Epithelial cell of prostate (primary cell): ENCODE measurements around the gene KIAA1549.
"Not testable (repeated sequence)": the region's sequence is repeated elsewhere in the genome, so short reads cannot be mapped to it uniquely, and the experiment has no call there.

Source experiments
- DNase-seq: peaks from one replicate; pipeline ENCODE4 v3.0.0-alpha.2; 2011; ENCODE audit warnings: low read depth, low spot score
- H3K27ac ChIP-seq: fragments of 450-650 bp; 2 replicates; pipeline ENCODE4 v1.5.1; 2017; ENCODE audit warnings: mild to moderate bottlenecking

The KIAA1549 gene

GRCh38 chr7:138981332-138982203, at the start of gene KIAA1549:
Gene KIAA1549 (minus strand): TSS chr7:138981389. CDS start chr7:138981269, 120 bp downstream.
- H3K27ac ChIP-seq = no peak within 1 kb of the TSS
- no peak for DNase-seq

- DNase-seq = no peak
- H3K27ac ChIP-seq = no peak overlapping the region
Measured at GRCh38 chr7:139029353-139029752, 48.2 kb upstream of the KIAA1549 start.

- no peak overlapping the region for H3K27ac ChIP-seq
- DNase-seq = no peak
Measured at GRCh38 chr7:139026551-139026950, 45.4 kb upstream of the KIAA1549 start.

GRCh38 chr7:139025861-139026260, 44.7 kb upstream of the KIAA1549 start:
- H3K27ac ChIP-seq, DNase-seq: not testable (repeated sequence)

GRCh38 chr7:139023076-139023475, 41.9 kb upstream of the KIAA1549 start:
- no peak for DNase-seq
- H3K27ac ChIP-seq = no peak overlapping the region

- no peak overlapping the region for H3K27ac ChIP-seq
- no peak for DNase-seq
Measured at GRCh38 chr7:139022286-139022685, 41.1 kb upstream of the KIAA1549 start.

- H3K27ac ChIP-seq = no peak overlapping the region
Measured at GRCh38 chr7:139018910-139019309, 37.7 kb upstream of the KIAA1549 start.

GRCh38 chr7:139016931-139017511, 35.8 kb upstream of the KIAA1549 start:
- no peak for DNase-seq
- no peak overlapping the region for H3K27ac ChIP-seq

More at GRCh38 chr7:139018910-139019309, 37.7 kb upstream of the KIAA1549 start:
- DNase-seq = no peak

- DNase-seq = no peak
- no peak overlapping the region for H3K27ac ChIP-seq
Measured at GRCh38 chr7:139011373-139011772, 30.2 kb upstream of the KIAA1549 start.

- no peak for DNase-seq
- H3K27ac ChIP-seq = no peak overlapping the region
Measured at GRCh38 chr7:139004321-139005090, 23.3 kb upstream of the KIAA1549 start.

GRCh38 chr7:138999414-138999813, 18.2 kb upstream of the KIAA1549 start:
- H3K27ac ChIP-seq = no peak overlapping the region
- no peak for DNase-seq

GRCh38 chr7:138992052-138992531, 10.9 kb upstream of the KIAA1549 start:
- H3K27ac ChIP-seq = no peak overlapping the region

GRCh38 chr7:138987686-138988085, 6.5 kb upstream of the KIAA1549 start:
- H3K27ac ChIP-seq = no peak overlapping the region
- DNase-seq = no peak

More at GRCh38 chr7:138992052-138992531, 10.9 kb upstream of the KIAA1549 start:
- DNase-seq = no peak

GRCh38 chr7:138982204-138982623, 1.0 kb upstream of the KIAA1549 start:
- no peak for DNase-seq

GRCh38 chr7:138980563-138981291, 462 bp downstream of the KIAA1549 start:
- no peak for DNase-seq
- no peak overlapping the region for H3K27ac ChIP-seq

More at GRCh38 chr7:138982204-138982623, 1.0 kb upstream of the KIAA1549 start:
- no peak overlapping the region for H3K27ac ChIP-seq

GRCh38 chr7:138979988-138980562, 1.1 kb downstream of the KIAA1549 start:
- DNase-seq = no peak
- H3K27ac ChIP-seq = no peak overlapping the region

GRCh38 chr7:138979226-138979979, 1.8 kb downstream of the KIAA1549 start:
- no peak overlapping the region for H3K27ac ChIP-seq
- DNase-seq = no peak

GRCh38 chr7:138978541-138979184, 2.5 kb downstream of the KIAA1549 start:
- DNase-seq = no peak
- no peak overlapping the region for H3K27ac ChIP-seq
